Measurements from ENCODE around the gene ABCC8.

ABCC8 gene

DNA sequence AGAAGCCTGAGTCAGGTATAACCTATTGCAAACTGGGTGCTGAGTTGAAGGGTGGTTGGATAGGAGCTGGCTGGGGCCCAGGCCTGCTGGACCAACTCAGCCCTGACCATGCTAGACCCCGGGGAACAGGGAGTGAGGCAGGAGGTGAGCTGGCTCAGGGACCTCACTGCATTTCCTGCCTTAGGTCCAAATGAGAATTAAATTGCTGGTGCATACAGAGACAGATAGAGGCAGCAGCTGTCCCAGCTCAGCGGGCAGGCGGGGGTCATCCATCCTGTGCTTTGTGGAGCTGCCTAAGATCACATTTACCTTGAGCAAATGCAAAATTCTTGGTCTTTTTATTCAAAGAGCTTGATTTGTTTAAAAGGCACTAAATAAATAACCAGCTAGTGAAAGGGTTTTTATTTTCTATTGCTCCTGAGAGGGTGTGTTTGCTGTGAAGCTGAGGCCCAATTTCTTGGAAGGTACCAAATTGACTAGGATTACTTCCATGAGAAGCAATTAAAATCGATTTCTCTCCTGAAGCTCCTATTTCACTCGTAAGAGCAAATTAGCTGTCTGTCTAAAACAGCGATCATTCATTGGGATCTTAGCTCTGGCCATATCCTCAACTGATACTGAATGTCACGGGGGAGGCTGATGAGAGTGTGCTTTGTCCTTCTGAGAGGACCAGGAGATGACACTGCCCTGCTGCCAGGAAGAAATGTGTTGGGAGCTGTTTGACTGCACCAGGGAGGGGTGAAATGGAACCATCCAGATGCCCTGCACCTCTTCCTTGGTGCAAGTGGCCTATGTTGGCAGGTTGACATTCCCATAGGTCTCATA, 42.6 kb upstream of the ABCC8 start:
- H3K4me3 ChIP-seq (ENCODE audit: low read depth, low read length) = no peak overlapping the region
- in situ Hi-C loops (cut with HindIII; ENCODE audit: low sequenced_read_pairs) = no loop called here
- no peak for TF ChIP-seq CTCF (IDR thresholded peaks at IDR 0.05; ENCODE audit: low read depth, low read length, missing control alignments)
- DNase-seq (ENCODE audit: low read depth) = no peak

GRCh38 chr11:17518366-17518765, 41.7 kb upstream of the ABCC8 start:
- no peak for DNase-seq (ENCODE audit: low read depth)
- TF ChIP-seq CTCF (IDR thresholded peaks at IDR 0.05; ENCODE audit: low read depth, low read length, missing control alignments) = no peak
- H3K4me3 ChIP-seq (ENCODE audit: low read depth, low read length) = no peak overlapping the region
- in situ Hi-C loops (cut with HindIII; ENCODE audit: low sequenced_read_pairs) = no loop called here

DNA sequence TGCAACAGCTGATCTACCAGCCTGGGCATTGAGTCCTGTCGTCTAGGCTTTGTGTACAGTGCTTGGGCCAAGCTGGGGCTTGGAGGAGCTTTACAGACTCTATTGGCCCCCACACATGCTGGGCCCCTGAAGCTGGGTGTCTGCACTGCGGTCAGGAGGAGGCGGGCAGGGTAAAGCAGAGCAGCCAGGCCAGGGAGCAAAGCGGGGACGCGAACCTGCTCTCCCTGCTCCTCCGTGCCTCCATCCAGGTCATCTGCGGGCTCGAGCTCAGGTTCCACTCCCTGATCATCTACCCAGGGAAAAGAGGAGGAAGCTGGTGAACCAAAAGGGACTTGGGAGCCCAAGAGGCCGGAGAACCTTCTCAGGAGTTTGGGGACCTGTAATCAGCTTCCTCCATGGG, 40.5 kb upstream of the ABCC8 start:
- DNase-seq (ENCODE audit: low read depth) = no peak
- H3K4me3 ChIP-seq (ENCODE audit: low read depth, low read length) = no peak overlapping the region
- TF ChIP-seq CTCF (IDR thresholded peaks at IDR 0.05; ENCODE audit: low read depth, low read length, missing control alignments) = no peak
- in situ Hi-C loops (cut with HindIII; ENCODE audit: low sequenced_read_pairs) = no loop called here

- in situ Hi-C loops (cut with HindIII; ENCODE audit: low sequenced_read_pairs) = no loop called here
- DNase-seq (ENCODE audit: low read depth) = no peak
- TF ChIP-seq CTCF (IDR thresholded peaks at IDR 0.05; ENCODE audit: low read depth, low read length, missing control alignments) = no peak
- no peak overlapping the region for H3K4me3 ChIP-seq (ENCODE audit: low read depth, low read length)
These were observed 40.0 kb upstream of the ABCC8 start for GRCh38 chr11:17516551-17517150.

GRCh38 chr11:17515443-17516176, 39.0 kb upstream of the ABCC8 start:
- H3K4me3 ChIP-seq (ENCODE audit: low read depth, low read length) = no peak overlapping the region
- in situ Hi-C loops (cut with HindIII; ENCODE audit: low sequenced_read_pairs) = no loop called here
- no peak for TF ChIP-seq CTCF (IDR thresholded peaks at IDR 0.05; ENCODE audit: low read depth, low read length, missing control alignments)
- no peak for DNase-seq (ENCODE audit: low read depth)

GRCh38 chr11:17514476-17514875, 37.8 kb upstream of the ABCC8 start:
- TF ChIP-seq CTCF (IDR thresholded peaks at IDR 0.05; ENCODE audit: low read depth, low read length, missing control alignments) = no peak
- H3K4me3 ChIP-seq (ENCODE audit: low read depth, low read length) = no peak overlapping the region
- in situ Hi-C loops (cut with HindIII; ENCODE audit: low sequenced_read_pairs) = no loop called here
- no peak for DNase-seq (ENCODE audit: low read depth)

All from astrocyte of the cerebellum (primary cell).